HepG2 (cell line): ENCODE results near the gene PRMT2. TPM values are rescaled to one million over a fixed set of nuclear protein-coding genes. Genes with fewer than 3 reads are reported as not detected.

Experiments
- ARID4A ChIP-seq: sonication (generic); formaldehyde crosslinking; IDR thresholded peaks from 2 replicates; pipeline ENCODE4 v1.5.0; 2020; ENCODE audit warnings: mild to moderate bottlenecking, missing genetic modification reagents, borderline replicate concordance
- FOXA3 ChIP-seq: IDR thresholded peaks from 2 replicates; pipeline ENCODE4 v1.6.1; 2016; ENCODE audit warnings: missing genetic modification reagents, missing compliant biosample characterization
- GFI1 ChIP-seq: sonication (generic); formaldehyde crosslinking; IDR thresholded peaks from 2 replicates; pipeline ENCODE4 v1.5.0; 2020; ENCODE audit warnings: missing genetic modification reagents, mild to moderate bottlenecking, borderline replicate concordance
- HNF4A ChIP-seq: sonication (generic); formaldehyde crosslinking; IDR thresholded peaks from 2 replicates; pipeline ENCODE4 v1.4.0; 2020; ENCODE audit warnings: missing genetic modification reagents
- HNRNPLL ChIP-seq: fragments of 200-400 bp; formaldehyde crosslinking; IDR thresholded peaks from 2 replicates; pipeline ENCODE4 v1.6.1; 2017; ENCODE audit warnings: mild to moderate bottlenecking, low read depth, low read length; ENCODE audit not compliant: poor library complexity, severe bottlenecking
- HOXA5 ChIP-seq: sonication (generic); formaldehyde crosslinking; IDR thresholded peaks from 2 replicates; pipeline ENCODE4 v1.4.0; 2020; ENCODE audit warnings: missing genetic modification reagents
- IRF1 ChIP-seq: sonication (generic); formaldehyde crosslinking; IDR thresholded peaks from 2 replicates; pipeline ENCODE4 v1.4.0; 2020; ENCODE audit warnings: low read depth, mild to moderate bottlenecking, missing genetic modification reagents
- KDM4B ChIP-seq: sonication (generic); formaldehyde crosslinking; IDR thresholded peaks from 2 replicates; pipeline ENCODE4 v1.4.0; 2020; ENCODE audit warnings: missing genetic modification reagents
- KMT2B ChIP-seq: IDR thresholded peaks from 2 replicates; pipeline ENCODE4 v1.6.1; 2016; ENCODE audit warnings: missing genetic modification reagents, missing compliant biosample characterization
- NBN ChIP-seq: fragments of 450-650 bp; conservative IDR thresholded peaks from 2 replicates; pipeline ENCODE4 v1.6.1; 2017
- RBFOX2 ChIP-seq: fragments of 200-400 bp; formaldehyde crosslinking; IDR thresholded peaks from 2 replicates; pipeline ENCODE4 v1.6.1; 2017; ENCODE audit warnings: low read depth, mild to moderate bottlenecking, low read length
- REPIN1 ChIP-seq: sonication (generic); formaldehyde crosslinking; IDR thresholded peaks from 2 replicates; pipeline ENCODE4 v1.8.0; 2022; ENCODE audit warnings: missing genetic modification reagents, low read depth, mild to moderate bottlenecking, borderline replicate concordance
- RXRA ChIP-seq: sonication (generic); formaldehyde crosslinking; IDR thresholded peaks from 2 replicates; pipeline ENCODE4 v1.5.1; 2020; ENCODE audit warnings: missing genetic modification reagents
- SOX13 ChIP-seq, 3 experiments: fragments of 450-650 bp in 1 of 3; sonication (generic) in 1 of 3; formaldehyde crosslinking in 1 of 3; IDR thresholded peaks in 2 of 3; conservative IDR thresholded peaks in 1 of 3; 2 replicates each; pipeline versions ENCODE4 v1.5.0 to v1.6.1; 2016 to 2020; ENCODE audit warnings: antibody characterized with exemption in 1 of 3, mild to moderate bottlenecking in 1 of 3, missing compliant biosample characterization in 1 of 3, missing genetic modification reagents in 1 of 3, moderate library complexity in 1 of 3
- THAP11 ChIP-seq: IDR thresholded peaks from 2 replicates; pipeline ENCODE4 v1.6.1; 2016; ENCODE audit warnings: missing biosample characterization, missing genetic modification reagents
- ZFY ChIP-seq: sonication (generic); formaldehyde crosslinking; IDR thresholded peaks from 2 replicates; pipeline ENCODE4 v1.4.0; 2020; ENCODE audit warnings: missing genetic modification reagents
- ZNF263 ChIP-seq: sonication (generic); formaldehyde crosslinking; IDR thresholded peaks from 2 replicates; pipeline ENCODE4 v1.4.0; 2020; ENCODE audit warnings: missing genetic modification reagents
- ZNF616 ChIP-seq: sonication (generic); formaldehyde crosslinking; IDR thresholded peaks from 2 replicates; pipeline ENCODE4 v1.5.0; 2020; ENCODE audit warnings: low read depth, mild to moderate bottlenecking, missing genetic modification reagents
- ZNF788 ChIP-seq: sonication (generic); formaldehyde crosslinking; IDR thresholded peaks from 2 replicates; pipeline ENCODE4 v1.5.0; 2020; ENCODE audit warnings: mild to moderate bottlenecking, missing genetic modification reagents, borderline replicate concordance
- polyA plus RNA-seq, 8 experiments: library from polyadenylated mRNA; depleted of rRNA in 3 of 8; stranded (reverse) in 7 of 8; unstranded in 1 of 8; fragments of >200 nt; fragmentation: Illumina TruSeq in 4 of 8; extraction: Trizol in 4 of 8; gene quantifications; 2 replicates each; pipeline versions ENCODE4 v1.2.1 to v1.2.3, GENCODE V29; 2011 to 2016; ENCODE audit warnings: low read depth in 4 of 8, missing spikeins in 1 of 8, mixed read lengths in 1 of 8; ENCODE audit not compliant: insufficient read depth in 1 of 8
- total RNA-seq, 5 experiments: library from RNA; depleted of rRNA; stranded (reverse); fragments of >200 nt; fragmentation: Illumina TruSeq; extraction: Trizol; gene quantifications; 2 replicates each; pipeline ENCODE4 v1.2.3, GENCODE V29; 2016; ENCODE audit warnings: low read depth in 1 of 5
- TF ChIP-seq, protein P1 (sequence below): sonication (generic); formaldehyde crosslinking; IDR thresholded peaks from 2 replicates; pipeline ENCODE4 v1.8.0; 2023; ENCODE audit warnings: mild to moderate bottlenecking, missing genetic modification reagents
- TF ChIP-seq, protein P2 (sequence below): IDR thresholded peaks from 2 replicates; pipeline ENCODE4 v1.6.1; 2016; ENCODE audit warnings: mild to moderate bottlenecking

The PRMT2 gene
- total and polyA plus RNA-seq, 2 of the 13 experiments (the other 11 are each of a cell fraction or from before 2014, with no cell fraction given): 54.4 to 78.8 TPM

- TF ChIP-seq SOX13 (IDR thresholded peaks at IDR 0.05) (no peak), SOX13 (CRISPR knock-in tag; conservative IDR thresholded peaks at IDR 0.05 in 1 of 2, IDR thresholded peaks at IDR 0.05 in 1 of 2) (peak in 1 of 2 experiments; percentile 48; a peak in 2 of 4 replicates), IRF1 (CRISPR knock-in tag) (no peak), ZNF263 (peak; percentile 75), THAP11 (CRISPR knock-in tag) (0 out of 2 replicates have a peak, but pooled peaks have one; percentile 17), FOXA3 (peak; percentile 58), GFI1 (CRISPR knock-in tag) (no peak), NBN (no peak), ZNF788 (CRISPR knock-in tag) (0 out of 2 replicates have a peak, but pooled peaks have one; percentile 29), ZFY (CRISPR knock-in tag) (0 out of 2 replicates have a peak, but pooled peaks have one; percentile 51), RXRA (CRISPR knock-in tag) (peak; percentile 25; the same call in 1 of the 2 replicates), RBFOX2 (0 out of 2 replicates have a peak, but pooled peaks have one; percentile 9), ARID4A (CRISPR knock-in tag) (peak; percentile 53; the same call in 1 of the 2 replicates), KMT2B (no peak), HOXA5 (no peak), REPIN1 (no peak), HNRNPLL (peak; percentile 67), HNF4A (peak; percentile 87), KDM4B (0 out of 2 replicates have a peak, but pooled peaks have one; percentile 9), ZNF616 (CRISPR knock-in tag) (no peak)
- TF ChIP-seq, protein P1, sequence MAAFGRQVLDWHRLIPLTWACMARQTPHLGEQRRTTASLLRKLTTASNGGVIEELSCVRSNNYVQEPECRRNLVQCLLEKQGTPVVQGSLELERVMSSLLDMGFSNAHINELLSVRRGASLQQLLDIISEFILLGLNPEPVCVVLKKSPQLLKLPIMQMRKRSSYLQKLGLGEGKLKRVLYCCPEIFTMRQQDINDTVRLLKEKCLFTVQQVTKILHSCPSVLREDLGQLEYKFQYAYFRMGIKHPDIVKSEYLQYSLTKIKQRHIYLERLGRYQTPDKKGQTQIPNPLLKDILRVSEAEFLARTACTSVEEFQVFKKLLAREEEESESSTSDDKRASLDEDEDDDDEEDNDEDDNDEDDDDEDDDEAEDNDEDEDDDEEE (CRISPR knock-in tag): no peak
- TF ChIP-seq, protein P2, sequence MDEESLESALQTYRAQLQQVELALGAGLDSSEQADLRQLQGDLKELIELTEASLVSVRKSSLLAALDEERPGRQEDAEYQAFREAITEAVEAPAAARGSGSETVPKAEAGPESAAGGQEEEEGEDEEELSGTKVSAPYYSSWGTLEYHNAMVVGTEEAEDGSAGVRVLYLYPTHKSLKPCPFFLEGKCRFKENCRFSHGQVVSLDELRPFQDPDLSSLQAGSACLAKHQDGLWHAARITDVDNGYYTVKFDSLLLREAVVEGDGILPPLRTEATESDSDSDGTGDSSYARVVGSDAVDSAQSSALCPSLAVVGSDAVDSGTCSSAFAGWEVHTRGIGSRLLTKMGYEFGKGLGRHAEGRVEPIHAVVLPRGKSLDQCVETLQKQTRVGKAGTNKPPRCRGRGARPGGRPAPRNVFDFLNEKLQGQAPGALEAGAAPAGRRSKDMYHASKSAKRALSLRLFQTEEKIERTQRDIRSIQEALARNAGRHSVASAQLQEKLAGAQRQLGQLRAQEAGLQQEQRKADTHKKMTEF: peak; percentile 29
Measured at GRCh38 chr21:46622226-46622625, 13.2 kb upstream of the PRMT2 start (continued).
